CD4-positive, alpha-beta T cell (primary cell): ENCODE results near the gene KIAA0586. TPM values are rescaled to one million over a fixed set of nuclear protein-coding genes. Genes with fewer than 3 reads are reported as not detected.
"Not testable (repeated sequence)": the region's sequence is repeated elsewhere in the genome, so short reads cannot be mapped to it uniquely, and the experiment has no call there.

ENCODE experiments used
- ATAC-seq: fragments of 200-7000 bp; cut with Tn5 transposase; one replicate; pipeline ENCODE4 v1.10.0; 2022; ENCODE audit warnings: mild to moderate bottlenecking; ENCODE audit not compliant: poor library complexity
- CTCF ChIA-PET: fragments of 350-600 bp; sonication (Branson Sonifier 250); formaldehyde crosslinking; loops from one replicate; lab custom pipeline; 2021; ENCODE audit warnings: antibody characterized with exemption, inconsistent platforms; lab: Charles Lee
- POLR2A ChIA-PET: fragments of 350-600 bp; sonication (Branson Sonifier 250); formaldehyde crosslinking; loops from one replicate; lab custom pipeline; 2021; ENCODE audit warnings: antibody characterized with exemption, inconsistent platforms; lab: Charles Lee
- DNase-seq, 14 experiments: peaks; one replicate each; pipeline ENCODE4 v3.0.0-alpha.2; 2013 to 2020; ENCODE audit warnings: mixed read lengths in 2 of 14
- H3K27ac ChIP-seq, 2 donors: one replicate each; pipeline versions ENCODE4 v1.5.1 to v1.7.0; 2013; ENCODE audit warnings: low read length in 2 of 2, low read depth in 1 of 2, mild to moderate bottlenecking in 1 of 2
- H3K27me3 ChIP-seq, 2 experiments: 1 replicate in 1 of 2; 2 replicates in 1 of 2; pipeline versions ENCODE4 v1.6.1 to v1.7.0; 2013; ENCODE audit warnings: low read length in 2 of 2, control low read depth in 1 of 2, mild to moderate bottlenecking in 1 of 2, moderate library complexity in 1 of 2; ENCODE audit not compliant: insufficient read depth in 2 of 2, control insufficient read depth in 1 of 2
- H3K36me3 ChIP-seq: one replicate; pipeline ENCODE4 v1.6.1; 2013; ENCODE audit warnings: low read length, control low read depth; ENCODE audit not compliant: insufficient read depth
- H3K4me1 ChIP-seq: one replicate; pipeline ENCODE4 v1.6.1; 2013; ENCODE audit warnings: low read length, control low read depth; ENCODE audit not compliant: insufficient read depth
- H3K4me3 ChIP-seq: one replicate; pipeline ENCODE4 v1.5.1; 2013; ENCODE audit warnings: mild to moderate bottlenecking, low read length, moderate library complexity
- H3K9me3 ChIP-seq, 2 experiments: 1 replicate in 1 of 2; 2 replicates in 1 of 2; pipeline versions ENCODE4 v1.6.1 to v1.7.0; 2013; ENCODE audit warnings: low read length in 2 of 2, mild to moderate bottlenecking in 2 of 2, control low read depth in 1 of 2, moderate library complexity in 1 of 2; ENCODE audit not compliant: control insufficient read depth in 1 of 2, insufficient read depth in 1 of 2
- H3K27ac Mint-ChIP-seq: one replicate; pipeline ENCODE4 v1.8.0; 2020; ENCODE audit warnings: mixed read lengths
- H3K27me3 Mint-ChIP-seq: one replicate; pipeline ENCODE4 v1.8.0; 2021; ENCODE audit warnings: mixed read lengths
- H3K36me3 Mint-ChIP-seq: one replicate; pipeline ENCODE4 v1.8.0; 2021; ENCODE audit warnings: low read depth, mixed read lengths
- H3K4me1 Mint-ChIP-seq: one replicate; pipeline ENCODE4 v1.8.0; 2021; ENCODE audit warnings: low read depth, mixed read lengths
- H3K4me3 Mint-ChIP-seq: one replicate; pipeline ENCODE4 v1.8.0; 2020; ENCODE audit warnings: mild to moderate bottlenecking, mixed read lengths
- H3K9me3 Mint-ChIP-seq: one replicate; pipeline ENCODE4 v1.8.0; 2020; ENCODE audit warnings: mixed read lengths
- intact Hi-C, 2 experiments: fragments of 100-400 bp; cut with DNase I in 1 of 2; cut with micrococcal nuclease in 1 of 2; formaldehyde crosslinking; loops; one replicate each; pipeline versions ENCODE4 v1.15.1 to v1.9.0; 2023 to 2025; cut with DNase I, micrococcal nuclease
- total RNA-seq, 174 experiments: library from RNA in 2 of 174; stranded (reverse) in 2 of 174; gene quantifications; one replicate each; pipeline ENCODE4 v1.2.3 and lab custom pipeline; 2021 to 2026
- TF ChIP-seq, protein P1 (sequence below): fragments of 200-600 bp; IDR thresholded peaks from one replicate; pipeline ENCODE4 v1.8.0; 2022; ENCODE audit warnings: antibody characterized with exemption, mild to moderate bottlenecking

The KIAA0586 gene
- total RNA-seq, 2 experiments from 2014 or later = 16.5 to 18.2 TPM

DNA sequence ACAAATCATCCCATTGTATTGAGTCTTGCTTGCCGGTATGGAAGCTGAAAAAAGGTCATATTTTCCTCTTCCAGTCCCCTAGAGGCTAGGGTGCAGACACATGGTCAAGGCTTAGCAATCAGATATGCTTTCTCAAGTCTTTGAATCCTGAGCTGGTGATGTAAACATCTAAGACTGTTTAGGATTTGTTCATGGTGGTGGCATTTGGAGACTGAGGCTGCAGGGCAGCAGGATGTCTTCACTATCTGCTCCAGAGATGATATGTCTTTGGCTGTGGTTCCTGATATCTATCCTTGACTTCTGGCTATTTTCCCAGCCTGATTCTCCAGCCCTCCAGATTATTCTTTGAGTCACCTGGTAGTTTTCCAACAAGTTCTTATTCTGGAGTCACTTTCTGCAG, 159.8 kb downstream of the KIAA0586 start:
- intact Hi-C loops = no loop called here

DNA sequence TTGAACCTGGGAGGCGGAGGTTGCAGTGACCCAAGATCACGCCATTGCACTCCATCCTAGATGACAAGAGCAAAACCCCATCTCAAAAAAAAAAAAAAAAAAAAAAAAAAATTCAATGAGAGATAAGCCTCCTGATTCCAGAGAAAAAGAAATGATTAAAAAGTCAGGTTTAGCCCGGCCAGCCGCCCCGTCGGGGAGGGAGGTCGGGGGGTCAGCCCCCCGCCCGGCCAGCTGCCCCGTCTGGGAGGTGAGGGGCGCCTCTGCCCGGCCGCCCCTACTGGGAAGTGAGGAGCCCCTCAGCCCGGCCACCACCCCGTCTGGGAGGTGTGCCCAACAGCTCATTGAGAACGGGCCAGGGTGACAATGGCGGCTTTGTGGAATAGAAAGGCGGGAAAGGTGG, 160.8 kb downstream of the KIAA0586 start:
- H3K9me3 Mint-ChIP-seq, H3K27ac Mint-ChIP-seq, H3K4me3 ChIP-seq, H3K9me3 ChIP-seq, intact Hi-C loops, H3K4me3 Mint-ChIP-seq, ATAC-seq, H3K27me3 ChIP-seq, DNase-seq, H3K36me3 Mint-ChIP-seq, H3K36me3 ChIP-seq, H3K27ac ChIP-seq, H3K4me1 ChIP-seq, H3K27me3 Mint-ChIP-seq, CTCF ChIA-PET, H3K4me1 Mint-ChIP-seq, POLR2A ChIA-PET: not testable (repeated sequence)

More for the DNA sequence above, 159.8 kb downstream of the KIAA0586 start:
- TF ChIP-seq, protein P1, sequence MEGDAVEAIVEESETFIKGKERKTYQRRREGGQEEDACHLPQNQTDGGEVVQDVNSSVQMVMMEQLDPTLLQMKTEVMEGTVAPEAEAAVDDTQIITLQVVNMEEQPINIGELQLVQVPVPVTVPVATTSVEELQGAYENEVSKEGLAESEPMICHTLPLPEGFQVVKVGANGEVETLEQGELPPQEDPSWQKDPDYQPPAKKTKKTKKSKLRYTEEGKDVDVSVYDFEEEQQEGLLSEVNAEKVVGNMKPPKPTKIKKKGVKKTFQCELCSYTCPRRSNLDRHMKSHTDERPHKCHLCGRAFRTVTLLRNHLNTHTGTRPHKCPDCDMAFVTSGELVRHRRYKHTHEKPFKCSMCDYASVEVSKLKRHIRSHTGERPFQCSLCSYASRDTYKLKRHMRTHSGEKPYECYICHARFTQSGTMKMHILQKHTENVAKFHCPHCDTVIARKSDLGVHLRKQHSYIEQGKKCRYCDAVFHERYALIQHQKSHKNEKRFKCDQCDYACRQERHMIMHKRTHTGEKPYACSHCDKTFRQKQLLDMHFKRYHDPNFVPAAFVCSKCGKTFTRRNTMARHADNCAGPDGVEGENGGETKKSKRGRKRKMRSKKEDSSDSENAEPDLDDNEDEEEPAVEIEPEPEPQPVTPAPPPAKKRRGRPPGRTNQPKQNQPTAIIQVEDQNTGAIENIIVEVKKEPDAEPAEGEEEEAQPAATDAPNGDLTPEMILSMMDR = no peak
- H3K27ac Mint-ChIP-seq = no peak overlapping the region
- H3K36me3 Mint-ChIP-seq = no peaks in the 10 kb centered on the region
- no peaks in the 10 kb centered on the region for H3K27me3 ChIP-seq
- no peaks in the 10 kb centered on the region for H3K9me3 ChIP-seq
- no peak overlapping the region for H3K4me3 Mint-ChIP-seq
- DNase-seq (no peak), ATAC-seq (no peak)
- POLR2A ChIA-PET = no interaction called here
- no peaks in the 10 kb centered on the region for H3K36me3 ChIP-seq
- no peaks in the 10 kb centered on the region for H3K4me1 Mint-ChIP-seq
- H3K4me1 ChIP-seq = no peaks in the 10 kb centered on the region
- no peak overlapping the region for H3K4me3 ChIP-seq
- H3K27ac ChIP-seq = no peak overlapping the region
- no peaks in the 10 kb centered on the region for H3K9me3 Mint-ChIP-seq
- H3K27me3 Mint-ChIP-seq = no peaks in the 10 kb centered on the region
- CTCF ChIA-PET = no interaction called here

DNA sequence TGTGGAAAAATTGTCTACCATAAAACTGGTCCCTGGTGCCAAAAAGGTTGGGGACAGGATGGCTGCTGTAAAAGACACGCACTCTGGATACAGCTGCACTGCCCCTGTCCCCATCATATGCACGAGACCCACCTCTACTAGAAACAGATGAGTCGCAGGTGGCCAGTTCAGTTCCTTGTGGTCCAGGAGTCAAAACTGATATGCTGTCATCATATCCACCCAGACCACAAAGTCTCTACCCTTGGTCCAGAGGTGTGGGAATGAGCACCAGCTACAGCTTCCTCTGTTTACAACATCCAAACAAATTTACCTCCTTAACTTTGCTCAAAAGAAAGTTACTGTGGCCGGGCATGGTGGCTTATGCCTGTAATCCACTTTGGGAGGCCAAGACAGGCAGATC, 166.5 kb downstream of the KIAA0586 start:
- H3K4me3 ChIP-seq = no peak overlapping the region
- no peaks in the 10 kb centered on the region for H3K9me3 Mint-ChIP-seq
- H3K4me1 ChIP-seq = peaks cover 19% of the 10 kb centered on the region
- no peak overlapping the region for H3K27ac ChIP-seq
- intact Hi-C loops = no loop called here
- H3K4me3 Mint-ChIP-seq = no peak overlapping the region
- peaks cover 30% of the 10 kb centered on the region for H3K4me1 Mint-ChIP-seq
- no peak overlapping the region for H3K27ac Mint-ChIP-seq
- DNase-seq = no peak
- TF ChIP-seq, protein P1 = no peak
- CTCF ChIA-PET = no interaction called here
- POLR2A ChIA-PET = no interaction called here
- no peaks in the 10 kb centered on the region for H3K27me3 Mint-ChIP-seq
- no peaks in the 10 kb centered on the region for H3K9me3 ChIP-seq
- no peak for ATAC-seq
- H3K27me3 ChIP-seq = no peaks in the 10 kb centered on the region
- no peaks in the 10 kb centered on the region for H3K36me3 ChIP-seq
- no peaks in the 10 kb centered on the region for H3K36me3 Mint-ChIP-seq

DNA sequence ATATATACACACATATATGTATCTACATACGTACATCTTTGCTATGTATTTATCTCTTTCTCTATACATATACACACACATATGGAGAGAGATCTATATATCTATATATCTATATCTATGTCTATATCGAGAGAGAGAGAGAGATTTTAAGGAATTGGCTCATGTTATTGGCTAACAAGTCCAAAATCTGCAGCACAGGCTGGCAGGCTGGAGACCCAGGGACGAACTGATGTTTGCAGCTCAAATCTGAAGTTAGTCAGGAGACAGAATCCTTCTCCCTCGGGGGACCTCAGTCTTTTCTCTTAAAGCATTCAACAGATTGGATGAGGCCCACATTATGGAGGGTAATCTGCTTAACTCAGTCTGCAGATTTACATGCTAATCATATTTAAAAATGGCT, 169.5 kb downstream of the KIAA0586 start:
- no peaks in the 10 kb centered on the region for H3K9me3 Mint-ChIP-seq
- no peaks in the 10 kb centered on the region for H3K9me3 ChIP-seq
- H3K27ac ChIP-seq = no peak overlapping the region
- no peak overlapping the region for H3K4me3 ChIP-seq
- ChIA-PET POLR2A (interaction anchor here (1.0 to 1.9 kb wide), 4 partner anchors 12 to 169 kb away, joined by 3 to 20 read pairs (median 5); partner anchors contain the start of genes DACT1 and KIAA0586), CTCF (no interaction called here)
- no peak overlapping the region for H3K27ac Mint-ChIP-seq
- intact Hi-C loops = no loop called here
- TF ChIP-seq, protein P1 = no peak
- H3K4me1 Mint-ChIP-seq = peaks cover 38% of the 10 kb centered on the region
- H3K4me3 Mint-ChIP-seq = no peak overlapping the region
- H3K27me3 Mint-ChIP-seq = peaks cover 11% of the 10 kb centered on the region
- H3K4me1 ChIP-seq = peaks cover 28% of the 10 kb centered on the region
- H3K27me3 ChIP-seq = no peaks in the 10 kb centered on the region
- no peak for ATAC-seq
- DNase-seq = no peak
- no peaks in the 10 kb centered on the region for H3K36me3 Mint-ChIP-seq
- no peaks in the 10 kb centered on the region for H3K36me3 ChIP-seq
